Endothelial cell of umbilical vein (primary cell): Measurements from ENCODE around the gene MAST4. TPM values are rescaled to one million over a fixed set of nuclear protein-coding genes. Genes with fewer than 3 reads are reported as not detected.

ENCODE experiments used
- BruUV-seq: library from RNA; stranded (reverse); fragments of 400-500 nt; replicated peaks from 2 replicates; lab custom pipeline; 2021; lab: Mats Ljungman, UMichigan
- CTCF ChIA-PET: fragments of 300-600, 350-600 bp; sonication (Branson Sonifier 250); formaldehyde crosslinking; loops from one replicate; lab custom pipeline; 2021; ENCODE audit warnings: antibody characterized with exemption, inconsistent platforms; lab: Charles Lee
- POLR2A ChIA-PET: fragments of 300-600, 350-600 bp; sonication (Branson Sonifier 250); formaldehyde crosslinking; loops from one replicate; lab custom pipeline; 2021; ENCODE audit warnings: antibody characterized with exemption, inconsistent platforms; lab: Charles Lee
- DNase-seq: peaks from one replicate; pipeline ENCODE4 v3.0.0-alpha.2; 2011; ENCODE audit warnings: low read depth, low spot score
- FAIRE-seq: peaks from 2 replicates; lab custom pipeline; 2011; peaks lifted over from hg19 to GRCh38; lab: Jason Lieb, UNC
- H2AFZ ChIP-seq: 2 replicates; pipeline ENCODE4 v1.6.0; 2012; ENCODE audit warnings: low read depth, low read length, control low read depth, inconsistent platforms
- H3K27ac ChIP-seq: 2 replicates; pipeline ENCODE4 v1.5.1; 2011; ENCODE audit warnings: low read depth, mild to moderate bottlenecking, control low read depth, low read length, moderate library complexity; ENCODE audit not compliant: insufficient read depth
- H3K27me3 ChIP-seq, 2 experiments: 2 replicates each; pipeline versions ENCODE4 v1.6.0 to v1.6.1; 2011; ENCODE audit warnings: low read length in 2 of 2, mixed read lengths in 1 of 2; ENCODE audit not compliant: control insufficient read depth in 2 of 2, insufficient read depth in 2 of 2
- H3K36me3 ChIP-seq, 2 experiments: 2 replicates in 1 of 2; 3 replicates in 1 of 2; pipeline ENCODE4 v1.5.1; 2011; ENCODE audit warnings: low read length in 2 of 2, mild to moderate bottlenecking in 1 of 2, moderate library complexity in 1 of 2; ENCODE audit not compliant: control insufficient read depth in 2 of 2, insufficient read depth in 2 of 2; ENCODE audit errors: extremely low read depth in 1 of 2
- H3K4me1 ChIP-seq: 3 replicates; pipeline ENCODE4 v1.5.1; 2011; ENCODE audit warnings: mild to moderate bottlenecking, low read length; ENCODE audit not compliant: control insufficient read depth, insufficient read depth; ENCODE audit errors: extremely low read depth
- H3K4me2 ChIP-seq: 2 replicates; pipeline ENCODE4 v1.6.1; 2011; ENCODE audit warnings: low read length, control low read depth, mixed read lengths; ENCODE audit not compliant: insufficient read depth
- H3K4me3 ChIP-seq, 3 experiments: fragments of 200-600 bp in 1 of 3; sonication (generic), shearing (Covaris generic) in 1 of 3; replicated peaks in 1 of 3; 2 replicates each; pipeline ENCODE4 v1.5.1; 2011 to 2016; ENCODE audit warnings: control low read depth in 3 of 3, low read length in 3 of 3, mild to moderate bottlenecking in 2 of 3, inconsistent platforms in 1 of 3, low read depth in 1 of 3, moderate library complexity in 1 of 3; ENCODE audit not compliant: insufficient read depth in 1 of 3
- H3K79me2 ChIP-seq: 2 replicates; pipeline ENCODE4 v1.6.0; 2012; ENCODE audit warnings: low read length, inconsistent platforms; ENCODE audit not compliant: control insufficient read depth, insufficient read depth
- H3K9ac ChIP-seq: replicated peaks from 2 replicates; pipeline ENCODE3; 2011; ENCODE audit warnings: low read length, control low read depth; ENCODE audit not compliant: insufficient read depth; ENCODE audit errors: extremely low read depth
- H3K9me1 ChIP-seq: replicated peaks from 3 replicates; pipeline ENCODE4 v1.6.0; 2011; ENCODE audit warnings: mild to moderate bottlenecking, low read length; ENCODE audit not compliant: control insufficient read depth, insufficient read depth; ENCODE audit errors: extremely low read depth
- H3K9me3 ChIP-seq: replicated peaks from 2 replicates; pipeline ENCODE4 v1.5.1; 2012; ENCODE audit warnings: low read length, inconsistent platforms; ENCODE audit not compliant: control insufficient read depth, insufficient read depth
- H4K20me1 ChIP-seq: replicated peaks from 2 replicates; pipeline ENCODE3; 2011; ENCODE audit warnings: mild to moderate bottlenecking, low read length; ENCODE audit not compliant: control insufficient read depth, insufficient read depth; ENCODE audit errors: extremely low read depth
- EZH2 ChIP-seq: IDR thresholded peaks from 2 replicates; pipeline ENCODE4 v1.6.1; 2012; ENCODE audit warnings: borderline replicate concordance, low read depth, mild to moderate bottlenecking, moderate library complexity, low read length, inconsistent platforms; ENCODE audit not compliant: severe bottlenecking
- FOS ChIP-seq: IDR thresholded peaks from 2 replicates; pipeline ENCODE4 v1.6.1; 2011; ENCODE audit warnings: mild to moderate bottlenecking, low read length, moderate library complexity, borderline replicate concordance; ENCODE audit not compliant: insufficient read depth
- GATA2 ChIP-seq: IDR thresholded peaks from 2 replicates; pipeline ENCODE4 v1.7.0; 2011; ENCODE audit warnings: low read depth, mild to moderate bottlenecking, moderate library complexity, mixed read lengths, low read length; ENCODE audit not compliant: insufficient read length, insufficient read depth
- JUN ChIP-seq: IDR thresholded peaks from 2 replicates; pipeline ENCODE4 v1.6.1; 2011; ENCODE audit warnings: borderline replicate concordance, low read depth; ENCODE audit not compliant: insufficient read length, insufficient read depth
- MYC ChIP-seq: IDR thresholded peaks from one replicate; pipeline ENCODE4 v1.6.1; 2011; ENCODE audit warnings: mild to moderate bottlenecking, low read depth, low read length
- POLR2A ChIP-seq: IDR thresholded peaks from 2 replicates; pipeline ENCODE4 v1.6.1; 2012; ENCODE audit warnings: low read depth, mild to moderate bottlenecking, control low read depth, low read length
- POLR2AphosphoS5 ChIP-seq: IDR thresholded peaks from 2 replicates; pipeline ENCODE4 v1.6.1; 2012; ENCODE audit warnings: low read depth, mild to moderate bottlenecking, control low read depth, low read length, moderate library complexity; ENCODE audit not compliant: insufficient read depth
- dilution Hi-C: fragments of 300-500 bp; cut with MboI; formaldehyde crosslinking; loops from one replicate; pipeline ENCODE4 v1.15.0; 2019; ENCODE audit warnings: low sequenced_read_pairs; ENCODE audit not compliant: extremely low pct_ligation_motif_present
- intact Hi-C: fragments of 100-400 bp; cut with micrococcal nuclease; formaldehyde crosslinking; loops from one replicate; pipeline ENCODE4 v1.10.0; 2022
- polyA plus RNA-seq, 4 experiments: library from polyadenylated mRNA; depleted of rRNA in 3 of 4; stranded (reverse) in 3 of 4; unstranded in 1 of 4; fragments of >200 nt; gene quantifications; 2 replicates each; pipeline versions ENCODE4 v1.2.1 to v1.2.3, GENCODE V29; 2011 to 2012; ENCODE audit warnings: missing spikeins in 1 of 4
- total RNA-seq: library from RNA; stranded (reverse); gene quantifications from 2 replicates; pipeline ENCODE4 v1.2.3, GENCODE V29; 2021
- TF ChIP-seq, protein P1 (sequence below): IDR thresholded peaks from 2 replicates; pipeline ENCODE4 v1.6.1; 2011; ENCODE audit not compliant: insufficient read depth, insufficient read length
- TF ChIP-seq, protein P2 (sequence below), 2 donors: IDR thresholded peaks; 1 replicate in 1 of 2; 2 replicates in 1 of 2; pipeline ENCODE4 v1.5.1; 2011; ENCODE audit warnings: low read length in 2 of 2, mild to moderate bottlenecking in 2 of 2, moderate library complexity in 2 of 2, control low read depth in 1 of 2, inconsistent platforms in 1 of 2, low read depth in 1 of 2; ENCODE audit not compliant: insufficient read depth in 1 of 2; ENCODE audit errors: extremely low read depth in 1 of 2

Gene MAST4
- total and polyA plus RNA-seq, 2 donors (not counting 3 experiments of a cell fraction or from before 2014, with no cell fraction given), result 40.2 to 116 TPM

DNA sequence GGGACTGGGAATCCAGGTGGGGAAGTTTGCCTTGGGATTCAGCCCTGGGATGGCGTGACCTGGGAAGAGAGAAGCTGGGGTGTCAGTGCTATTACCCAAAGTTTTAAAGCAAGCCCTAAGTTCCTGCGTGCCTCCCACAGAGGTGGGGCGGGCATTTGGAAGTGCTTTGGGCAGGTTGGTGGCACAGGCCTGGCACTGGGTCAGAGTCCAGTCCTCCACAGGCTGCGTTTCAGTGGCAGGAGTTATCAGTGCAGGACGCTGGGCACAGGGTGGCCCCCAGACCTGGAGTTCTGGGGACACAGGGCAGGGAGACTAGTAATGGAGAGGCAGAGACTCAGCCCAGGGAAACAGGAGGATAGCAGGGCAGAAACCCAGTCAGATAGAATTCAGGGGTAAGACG lies 147.2 kb downstream of the MAST4 start:
- no peak for DNase-seq
- peaks cover 6 to 8% of the 10 kb centered on the region in 2 experiments for H3K27me3 ChIP-seq
- no peaks in the 10 kb centered on the region for H4K20me1 ChIP-seq
- no peak overlapping the region for H2AFZ ChIP-seq
- H3K4me1 ChIP-seq, result no peaks in the 10 kb centered on the region
- no peaks in the 10 kb centered on the region for H3K9me3 ChIP-seq
- intact Hi-C loops (no loop called here), dilution Hi-C loops (no loop called here)
- TF ChIP-seq, protein P1, sequence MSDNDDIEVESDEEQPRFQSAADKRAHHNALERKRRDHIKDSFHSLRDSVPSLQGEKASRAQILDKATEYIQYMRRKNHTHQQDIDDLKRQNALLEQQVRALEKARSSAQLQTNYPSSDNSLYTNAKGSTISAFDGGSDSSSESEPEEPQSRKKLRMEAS, result no peak
- TF ChIP-seq, protein P2, sequence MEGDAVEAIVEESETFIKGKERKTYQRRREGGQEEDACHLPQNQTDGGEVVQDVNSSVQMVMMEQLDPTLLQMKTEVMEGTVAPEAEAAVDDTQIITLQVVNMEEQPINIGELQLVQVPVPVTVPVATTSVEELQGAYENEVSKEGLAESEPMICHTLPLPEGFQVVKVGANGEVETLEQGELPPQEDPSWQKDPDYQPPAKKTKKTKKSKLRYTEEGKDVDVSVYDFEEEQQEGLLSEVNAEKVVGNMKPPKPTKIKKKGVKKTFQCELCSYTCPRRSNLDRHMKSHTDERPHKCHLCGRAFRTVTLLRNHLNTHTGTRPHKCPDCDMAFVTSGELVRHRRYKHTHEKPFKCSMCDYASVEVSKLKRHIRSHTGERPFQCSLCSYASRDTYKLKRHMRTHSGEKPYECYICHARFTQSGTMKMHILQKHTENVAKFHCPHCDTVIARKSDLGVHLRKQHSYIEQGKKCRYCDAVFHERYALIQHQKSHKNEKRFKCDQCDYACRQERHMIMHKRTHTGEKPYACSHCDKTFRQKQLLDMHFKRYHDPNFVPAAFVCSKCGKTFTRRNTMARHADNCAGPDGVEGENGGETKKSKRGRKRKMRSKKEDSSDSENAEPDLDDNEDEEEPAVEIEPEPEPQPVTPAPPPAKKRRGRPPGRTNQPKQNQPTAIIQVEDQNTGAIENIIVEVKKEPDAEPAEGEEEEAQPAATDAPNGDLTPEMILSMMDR (IDR thresholded peaks at IDR 0.05; ENCODE audit: extremely low read depth in 1 of 2, insufficient read depth in 1 of 2, low read depth in 1 of 2, low read length in 2 of 2), result no peak
- TF ChIP-seq MYC (no peak), GATA2 (no peak), EZH2 (no peak), POLR2AphosphoS5 (no peak), FOS (no peak), POLR2A (no peak), JUN (no peak)
- H3K9me1 ChIP-seq, result no peaks in the 10 kb centered on the region
- no TSS peak for BruUV-seq
- no peak overlapping the region for H3K4me2 ChIP-seq
- no peak overlapping the region for H3K4me3 ChIP-seq
- H3K27ac ChIP-seq, result no peak overlapping the region
- no peak overlapping the region for H3K9ac ChIP-seq
- FAIRE-seq, result no peak
- ChIA-PET POLR2A (no interaction called here), CTCF (interaction anchor here (1.4 to 3.6 kb wide), 3 partner anchors 13 to 437 kb away, joined by 3 to 18 read pairs (median 8); no protein-coding TSS in a partner anchor)
- no peaks in the 10 kb centered on the region for H3K79me2 ChIP-seq
- H3K36me3 ChIP-seq, result no peaks in the 10 kb centered on the region
